SK-N-SH (cell line): ENCODE results near the gene PTGIS. TPM values are rescaled to one million over a fixed set of nuclear protein-coding genes. Genes with fewer than 3 reads are reported as not detected.

Experiments used
- CTCF ChIA-PET: fragments of 300-600, 350-600 bp; formaldehyde crosslinking; extraction: SDS; loops from one replicate; lab custom pipeline; 2021; lab: Yijun Ruan, JAX
- POLR2A ChIA-PET: fragments of 350-600 bp; sonication (Branson Sonifier 250); formaldehyde crosslinking; extraction: SDS; loops from one replicate; lab custom pipeline; 2020; ENCODE audit warnings: antibody characterized with exemption, inconsistent platforms; lab: Yijun Ruan, JAX
- DNase-seq: peaks from one replicate; pipeline ENCODE4 v3.0.0; 2012
- H2AFZ ChIP-seq: fragments of 200-600 bp; sonication (generic); 2 replicates; pipeline ENCODE4 v1.8.1; 2016; ENCODE audit warnings: antibody characterized with exemption, mild to moderate bottlenecking, low read depth
- H3F3A ChIP-seq: fragments of 200-600 bp; sonication (generic); replicated peaks from 2 replicates; pipeline ENCODE3; 2016; ENCODE audit warnings: antibody characterized with exemption, mild to moderate bottlenecking; ENCODE audit not compliant: insufficient read depth
- H3K27ac ChIP-seq, 2 experiments: fragments of 200-500 bp in 1 of 2; fragments of 200-600 bp in 1 of 2; sonication (Bioruptor generic) in 1 of 2; sonication (generic), shearing (Covaris generic) in 1 of 2; 2 replicates each; pipeline versions ENCODE4 v1.5.1 to v1.6.1; 2014 to 2016; ENCODE audit warnings: low read depth in 2 of 2, inconsistent platforms in 1 of 2, low read length in 1 of 2, mild to moderate bottlenecking in 1 of 2, mixed read lengths in 1 of 2
- H3K27me3 ChIP-seq: fragments of 200-600 bp; sonication (generic), shearing (Covaris generic); 2 replicates; pipeline ENCODE4 v1.6.1; 2016; ENCODE audit warnings: mixed run types; ENCODE audit not compliant: insufficient read depth
- H3K36me3 ChIP-seq, 2 experiments: fragments of 200-500 bp in 1 of 2; fragments of 200-600 bp in 1 of 2; sonication (Bioruptor generic) in 1 of 2; sonication (generic) in 1 of 2; replicated peaks in 1 of 2; 2 replicates each; pipeline versions ENCODE3 to v1.5.1; 2014 to 2016; ENCODE audit warnings: low read length in 1 of 2, mild to moderate bottlenecking in 1 of 2; ENCODE audit not compliant: insufficient read depth in 2 of 2, control insufficient read depth in 1 of 2
- H3K4me1 ChIP-seq, 2 experiments: fragments of 200-500 bp in 1 of 2; fragments of 200-600 bp in 1 of 2; sonication (Bioruptor generic) in 1 of 2; sonication (generic), shearing (Covaris generic) in 1 of 2; 2 replicates each; pipeline versions ENCODE4 v1.5.1 to v1.6.1; 2014 to 2016; ENCODE audit warnings: low read depth in 1 of 2, low read length in 1 of 2, mixed run types in 1 of 2; ENCODE audit not compliant: insufficient read depth in 2 of 2, control insufficient read depth in 1 of 2
- H3K4me2 ChIP-seq: fragments of 200-600 bp; sonication (generic), shearing (Covaris generic); 2 replicates; pipeline ENCODE4 v1.6.1; 2017; ENCODE audit warnings: mixed run types
- H3K4me3 ChIP-seq, 2 experiments: fragments of 200-500 bp in 1 of 2; fragments of 200-600 bp in 1 of 2; sonication (Bioruptor generic) in 1 of 2; sonication (generic), shearing (Covaris generic) in 1 of 2; 2 replicates each; pipeline versions ENCODE4 v1.5.1 to v1.8.1; 2014 to 2016; ENCODE audit warnings: low read depth in 2 of 2, inconsistent platforms in 1 of 2, low read length in 1 of 2, mild to moderate bottlenecking in 1 of 2, mixed read lengths in 1 of 2, moderate library complexity in 1 of 2
- H3K79me2 ChIP-seq: fragments of 200-600 bp; sonication (generic); 2 replicates; pipeline ENCODE4 v1.8.1; 2017; ENCODE audit warnings: mild to moderate bottlenecking; ENCODE audit not compliant: insufficient read depth
- H3K9ac ChIP-seq: fragments of 200-600 bp; sonication (generic); 2 replicates; pipeline ENCODE4 v1.6.1; 2017; ENCODE audit warnings: mixed run types
- H3K9me2 ChIP-seq: fragments of 200-600 bp; sonication (generic); 2 replicates; pipeline ENCODE4 v1.6.1; 2017; ENCODE audit warnings: mixed run types
- H3K9me3 ChIP-seq: fragments of 200-600 bp; sonication (generic); 2 replicates; pipeline ENCODE4 v1.6.1; 2017; ENCODE audit warnings: mixed run types, mild to moderate bottlenecking, moderate library complexity
- H4K20me1 ChIP-seq: fragments of 200-600 bp; sonication (generic); 2 replicates; pipeline ENCODE4 v1.6.1; 2017; ENCODE audit warnings: mild to moderate bottlenecking, mixed run types; ENCODE audit not compliant: insufficient read depth
- CHD2 ChIP-seq: fragments of 150-350 bp; IDR thresholded peaks from 2 replicates; pipeline ENCODE4 v1.6.1; 2018; ENCODE audit warnings: low read length; ENCODE audit not compliant: partially characterized antibody
- ELF1 ChIP-seq: IDR thresholded peaks from 2 replicates; pipeline ENCODE4 v1.4.0; 2012
- EZH2phosphoT487 ChIP-seq: fragments of 200-600 bp; sonication (generic); IDR thresholded peaks from 2 replicates; pipeline ENCODE4 v1.6.1; 2017; ENCODE audit warnings: low read depth, mixed run types, mild to moderate bottlenecking, antibody characterized with exemption, moderate library complexity, borderline replicate concordance
- FOXJ3 ChIP-seq: sonication (generic); formaldehyde crosslinking; IDR thresholded peaks from 2 replicates; pipeline ENCODE4 v1.5.1; 2020; ENCODE audit warnings: mild to moderate bottlenecking, missing genetic modification reagents
- MEF2A ChIP-seq: IDR thresholded peaks from 2 replicates; pipeline ENCODE4 v1.4.0; 2012; ENCODE audit warnings: low read depth, borderline replicate concordance
- MXI1 ChIP-seq: IDR thresholded peaks from 2 replicates; pipeline ENCODE4 v1.6.1; 2012; ENCODE audit warnings: mild to moderate bottlenecking, low read depth, low read length, improper control_type of control experiment
- NRF1 ChIP-seq: IDR thresholded peaks from 2 replicates; pipeline ENCODE4 v1.6.1; 2012; ENCODE audit warnings: low read depth, mild to moderate bottlenecking, low read length
- PBX3 ChIP-seq: IDR thresholded peaks from 2 replicates; pipeline ENCODE4; 2012
- POLR2AphosphoS5 ChIP-seq: IDR thresholded peaks from 2 replicates; pipeline ENCODE4 v1.6.1; 2012; ENCODE audit warnings: low read depth, low read length
- RAD21 ChIP-seq: IDR thresholded peaks from 2 replicates; pipeline ENCODE4 v1.6.1; 2012; ENCODE audit warnings: mild to moderate bottlenecking, low read length
- RFX5 ChIP-seq: IDR thresholded peaks from 2 replicates; pipeline ENCODE4 v1.6.1; 2012; ENCODE audit warnings: mild to moderate bottlenecking, improper control_type of control experiment, low read length
- TCF12 ChIP-seq: IDR thresholded peaks from 2 replicates; pipeline ENCODE4 v1.4.0; 2012
- USF2 ChIP-seq: fragments of 150-350 bp; IDR thresholded peaks from 2 replicates; pipeline ENCODE4 v1.6.1; 2017; ENCODE audit warnings: antibody characterized with exemption, low read length, low read depth, borderline replicate concordance
- YY1 ChIP-seq: IDR thresholded peaks from 2 replicates; pipeline ENCODE4 v1.4.0; 2012; ENCODE audit warnings: low read depth, mild to moderate bottlenecking
- WGBS: methylation state at CpG from one replicate; pipeline ENCODE4 v1.1.6; 2017; ENCODE audit warnings: low lambda C conversion rate; 5-methylcytosine and 5-hydroxymethylcytosine counted together
- polyA plus RNA-seq, 3 experiments: library from polyadenylated mRNA; depleted of rRNA; stranded (reverse); fragments of >200 nt; gene quantifications; 2 replicates each; pipeline ENCODE4 v1.2.3, GENCODE V29; 2012

Gene PTGIS
- polyA plus RNA-seq, 1 of the 3 experiments (the other 2 are of a cell fraction): 1.0 TPM

GRCh38 chr20:49455691-49456090, 112.2 kb downstream of the PTGIS start:
- no peaks in the 10 kb centered on the region for H3K9me2 ChIP-seq
- no peaks in the 10 kb centered on the region for H4K20me1 ChIP-seq
- H2AFZ ChIP-seq: no peak overlapping the region
- no peaks in the 10 kb centered on the region for H3F3A ChIP-seq
- H3K27ac ChIP-seq: no peak overlapping the region
- ChIA-PET CTCF (interaction anchor here (1.4 to 2.9 kb wide), 4 partner anchors 29 to 122 kb away, joined by 5 to 9 read pairs (median 6); no protein-coding TSS in a partner anchor), POLR2A (no interaction called here)
- 64% methylated on average over 6 of the region's 6 CpGs for WGBS
- TF ChIP-seq CHD2: no peak
- no peak for TF ChIP-seq RFX5
- no peak for TF ChIP-seq NRF1
- TF ChIP-seq FOXJ3 (CRISPR knock-in tag): no peak
- no peak for TF ChIP-seq YY1
- no peak for TF ChIP-seq POLR2AphosphoS5
- TF ChIP-seq MEF2A: no peak
- no peak for TF ChIP-seq USF2
- TF ChIP-seq TCF12: no peak
- TF ChIP-seq ELF1: no peak
- TF ChIP-seq EZH2phosphoT487: no peak
- no peak for TF ChIP-seq MXI1
- no peak for TF ChIP-seq RAD21
- no peak for TF ChIP-seq PBX3
- H3K79me2 ChIP-seq: no peaks in the 10 kb centered on the region
- H3K27me3 ChIP-seq: no peaks in the 10 kb centered on the region
- DNase-seq: no peak
- H3K9me3 ChIP-seq: no peaks in the 10 kb centered on the region
- H3K36me3 ChIP-seq: no peaks in the 10 kb centered on the region
- no peak overlapping the region for H3K9ac ChIP-seq
- no peak overlapping the region for H3K4me3 ChIP-seq
- H3K4me2 ChIP-seq: no peak overlapping the region
- peaks cover 0 to 8% of the 10 kb centered on the region in 2 experiments; a peak in 1 of 4 replicates for H3K4me1 ChIP-seq

Other genes with a start within 250 kb of the PTGIS start
- 0.82 and 1.1 TPM in 2 replicates for gene KCNB1, start 85.5 kb downstream of the PTGIS start, polyA plus RNA-seq (2012; rRNA removed)
- gene B4GALT5, start 145.7 kb upstream of the PTGIS start, polyA plus RNA-seq (2012; rRNA removed): 35.1 and 40.5 TPM in 2 replicates
- 2.8 and 3.4 TPM in 2 replicates for gene SLC9A8, start 244.7 kb upstream of the PTGIS start, polyA plus RNA-seq (2012; rRNA removed)